ENCODE data around the gene MYH15. TPM values are rescaled to one million over a fixed set of nuclear protein-coding genes. Genes with fewer than 3 reads are reported as not detected.

Gene MYH15
- total and polyA plus RNA-seq, 7 donors = 0.01 to 0.67 (median 0.08) TPM

DNA sequence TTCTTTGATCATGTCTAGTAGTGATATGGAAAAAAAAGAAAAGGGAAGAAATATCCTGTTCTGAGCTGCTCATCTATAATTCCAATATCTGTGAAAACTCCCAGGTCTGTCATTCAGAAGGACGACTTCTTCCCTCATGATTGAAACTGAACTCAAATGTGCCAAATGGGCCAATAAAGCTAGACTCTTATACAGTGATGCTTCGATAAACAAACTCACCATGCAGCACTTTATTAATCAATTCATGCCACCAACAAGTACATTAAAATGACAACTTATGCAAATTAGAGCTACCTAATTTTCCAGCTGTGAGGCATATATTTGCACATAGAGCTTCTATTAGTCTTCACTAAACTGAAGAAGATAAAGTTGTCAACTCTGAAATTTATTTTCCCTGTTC lies 15.6 kb upstream of the MYH15 start:
- intact Hi-C loops (cut with DNase I) = no loop called here
- no peak overlapping the region for H3K4me3 ChIP-seq
- TF ChIP-seq, protein P1, sequence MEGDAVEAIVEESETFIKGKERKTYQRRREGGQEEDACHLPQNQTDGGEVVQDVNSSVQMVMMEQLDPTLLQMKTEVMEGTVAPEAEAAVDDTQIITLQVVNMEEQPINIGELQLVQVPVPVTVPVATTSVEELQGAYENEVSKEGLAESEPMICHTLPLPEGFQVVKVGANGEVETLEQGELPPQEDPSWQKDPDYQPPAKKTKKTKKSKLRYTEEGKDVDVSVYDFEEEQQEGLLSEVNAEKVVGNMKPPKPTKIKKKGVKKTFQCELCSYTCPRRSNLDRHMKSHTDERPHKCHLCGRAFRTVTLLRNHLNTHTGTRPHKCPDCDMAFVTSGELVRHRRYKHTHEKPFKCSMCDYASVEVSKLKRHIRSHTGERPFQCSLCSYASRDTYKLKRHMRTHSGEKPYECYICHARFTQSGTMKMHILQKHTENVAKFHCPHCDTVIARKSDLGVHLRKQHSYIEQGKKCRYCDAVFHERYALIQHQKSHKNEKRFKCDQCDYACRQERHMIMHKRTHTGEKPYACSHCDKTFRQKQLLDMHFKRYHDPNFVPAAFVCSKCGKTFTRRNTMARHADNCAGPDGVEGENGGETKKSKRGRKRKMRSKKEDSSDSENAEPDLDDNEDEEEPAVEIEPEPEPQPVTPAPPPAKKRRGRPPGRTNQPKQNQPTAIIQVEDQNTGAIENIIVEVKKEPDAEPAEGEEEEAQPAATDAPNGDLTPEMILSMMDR (IDR thresholded peaks at IDR 0.05) = no peak
- no peaks in the 10 kb centered on the region for H3K9me3 ChIP-seq
- H3K27ac ChIP-seq = no peak overlapping the region
- ATAC-seq (no peak), DNase-seq (no peak)
- no peaks in the 10 kb centered on the region for H3K36me3 ChIP-seq (ENCODE audit: insufficient read depth in 1 of 2, low read depth in 1 of 2)
- H3K4me1 ChIP-seq = no peaks in the 10 kb centered on the region
- H3K27me3 ChIP-seq (ENCODE audit: insufficient read depth in 3 of 3, low read length in 2 of 3) = no peaks in the 10 kb centered on the region
- 89 to 96% (median 94%) methylated on average over 2 of the region's 2 CpGs for WGBS, 3 donors

DNA sequence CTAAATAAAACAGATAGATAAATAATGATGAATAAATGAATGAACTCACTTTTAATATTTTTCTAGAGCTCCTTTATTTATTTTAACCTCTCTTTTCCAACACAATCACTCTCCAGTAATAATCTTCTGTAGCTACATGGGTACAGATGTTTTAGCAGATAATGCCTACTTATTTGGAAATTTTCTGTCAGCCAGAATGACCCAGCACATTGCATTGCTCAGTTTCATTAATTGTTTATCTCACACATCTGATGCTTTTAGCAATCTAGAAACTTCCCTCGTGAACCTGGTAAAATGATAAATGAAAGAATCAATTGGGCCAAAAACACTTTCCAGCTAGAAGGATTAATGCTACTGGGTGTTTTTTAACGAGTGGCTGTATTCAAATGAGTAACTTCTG lies 14.9 kb upstream of the MYH15 start:
- ATAC-seq = no peak
- TF ChIP-seq, protein P1 (IDR thresholded peaks at IDR 0.05) = no peak
- Histone ChIP-seq H3K9me3 (no peaks in the 10 kb centered on the region), H3K27ac (no peak overlapping the region), H3K4me3 (no peak overlapping the region), H3K27me3 (ENCODE audit: insufficient read depth in 3 of 3, low read length in 2 of 3) (no peaks in the 10 kb centered on the region), H3K36me3 (ENCODE audit: insufficient read depth in 1 of 2, low read depth in 1 of 2) (no peaks in the 10 kb centered on the region), H3K4me1 (no peaks in the 10 kb centered on the region)
- DNase-seq = no peak
- intact Hi-C loops (cut with DNase I) = no loop called here
- 79 to 91% (median 83%) methylated on average over 2 of the region's 2 CpGs for WGBS, 3 donors

DNA sequence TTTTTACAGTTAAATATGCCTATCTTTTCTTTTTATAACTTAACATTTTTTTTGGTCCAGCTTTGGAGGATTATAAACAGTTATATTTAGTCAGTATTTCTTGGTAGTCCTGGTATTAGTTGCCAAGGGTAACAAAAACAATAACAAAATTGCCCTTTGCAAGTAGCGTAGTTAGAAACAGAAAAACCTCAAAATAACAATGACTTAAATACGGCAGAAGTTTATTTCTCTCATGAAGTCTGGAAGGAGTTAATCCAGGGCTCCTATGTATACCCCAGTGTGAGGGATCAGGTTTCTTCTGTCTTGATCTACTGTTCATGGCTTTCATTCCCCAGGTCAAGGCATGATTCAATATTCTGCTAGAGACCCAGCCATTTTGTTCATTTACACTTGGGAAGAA lies 14.1 kb upstream of the MYH15 start:
- Histone ChIP-seq H3K27me3 (ENCODE audit: insufficient read depth in 3 of 3, low read length in 2 of 3) (no peaks in the 10 kb centered on the region), H3K9me3 (no peaks in the 10 kb centered on the region), H3K36me3 (ENCODE audit: insufficient read depth in 1 of 2, low read depth in 1 of 2) (no peaks in the 10 kb centered on the region), H3K4me3 (no peak overlapping the region), H3K27ac (no peak overlapping the region), H3K4me1 (no peaks in the 10 kb centered on the region)
- intact Hi-C loops (cut with DNase I) = no loop called here
- ATAC-seq = no peak
- WGBS, 3 donors = 0 to 9% (median 3%) methylated on average over 2 of the region's 2 CpGs
- TF ChIP-seq, protein P1 (IDR thresholded peaks at IDR 0.05) = no peak
- DNase-seq = no peak

DNA sequence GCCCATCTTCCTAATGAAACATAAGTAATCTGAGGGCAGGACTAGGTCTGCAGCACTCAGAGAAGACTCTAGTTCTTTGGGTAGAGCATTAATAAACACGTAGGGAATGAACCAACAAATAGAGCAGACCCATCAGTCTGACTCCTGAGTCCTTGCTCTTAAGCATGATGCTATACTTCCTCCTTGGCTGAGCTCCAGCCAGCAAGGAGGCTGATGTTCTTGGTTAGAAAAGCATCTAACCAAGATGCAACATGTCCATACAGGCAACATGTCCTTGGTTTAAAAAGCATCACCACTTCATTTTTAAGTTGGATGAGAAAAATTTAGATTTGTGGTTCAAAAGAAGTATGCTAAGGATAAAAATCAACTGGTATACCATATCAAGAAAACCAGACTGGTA lies 8.5 kb upstream of the MYH15 start:
- intact Hi-C loops (cut with DNase I) = no loop called here
- Histone ChIP-seq H3K27me3 (ENCODE audit: insufficient read depth in 3 of 3, low read length in 2 of 3) (no peaks in the 10 kb centered on the region), H3K36me3 (ENCODE audit: insufficient read depth in 1 of 2, low read depth in 1 of 2) (no peaks in the 10 kb centered on the region), H3K4me1 (no peaks in the 10 kb centered on the region), H3K9me3 (no peaks in the 10 kb centered on the region), H3K27ac (no peak overlapping the region), H3K4me3 (no peak overlapping the region)
- ATAC-seq (no peak), DNase-seq (no peak)
- 58 to 79% (median 68%) methylated on average over 1 of the region's 1 CpG for WGBS, 3 donors
- TF ChIP-seq, protein P1 (IDR thresholded peaks at IDR 0.05) = no peak

GRCh38 chr3:108516881-108517280 lies 6.5 kb upstream of the MYH15 start:
- Histone ChIP-seq H3K9me3 (no peaks in the 10 kb centered on the region), H3K4me3 (no peak overlapping the region), H3K27ac (no peak overlapping the region), H3K27me3 (ENCODE audit: insufficient read depth in 3 of 3, low read length in 2 of 3) (no peaks in the 10 kb centered on the region), H3K4me1 (no peaks in the 10 kb centered on the region), H3K36me3 (ENCODE audit: insufficient read depth in 1 of 2, low read depth in 1 of 2) (no peaks in the 10 kb centered on the region)
- intact Hi-C loops (cut with DNase I) = no loop called here
- DNase-seq (no peak), ATAC-seq (no peak)
- TF ChIP-seq, protein P1 (IDR thresholded peaks at IDR 0.05) = no peak
- 78 to 87% (median 80%) methylated on average over 2 of the region's 2 CpGs for WGBS, 3 donors

Measured in psoas muscle (tissue), 8 donors.